Hindlimb muscle (tissue), 1 donor: ENCODE results near the gene APEH. TPM values are rescaled to one million over a fixed set of nuclear protein-coding genes. Genes with fewer than 3 reads are reported as not detected.
"Not testable (repeated sequence)": the region's sequence is repeated elsewhere in the genome, so short reads cannot be mapped to it uniquely, and the experiment has no call there.

ENCODE experiments used
- DNase-seq: peaks from one replicate; pipeline ENCODE4 v3.0.0-alpha.2; 2013
- polyA plus RNA-seq: library from polyadenylated mRNA; unstranded; fragments of 120-200 nt; gene quantifications from one replicate; pipeline ENCODE4 v1.2.1, GENCODE V29; 2013; ENCODE audit not compliant: insufficient read length

The APEH gene
- polyA plus RNA-seq, 1 donor, result 66.4 TPM

GRCh38 chr3:49670940-49671290 is 3.2 kb upstream of the APEH start:
- no peak for DNase-seq

- peak; percentile 61 for DNase-seq
Measured at GRCh38 chr3:49671291-49672288, 2.6 kb upstream of the APEH start.

GRCh38 chr3:49673121-49673714 is 933 bp upstream of the APEH start:
- DNase-seq, result no peak

GRCh38 chr3:49674497-49674983 is 389 bp downstream of the APEH start:
- no peak for DNase-seq

GRCh38 chr3:49675912-49676311 is 1.8 kb downstream of the APEH start:
- no peak for DNase-seq

- DNase-seq, result no peak
Measured at GRCh38 chr3:49680493-49681231, 6.5 kb downstream of the APEH start.

GRCh38 chr3:49681232-49681522 is 7.0 kb downstream of the APEH start:
- DNase-seq, result no peak

- no peak for DNase-seq
Measured at GRCh38 chr3:49681543-49681942, 7.4 kb downstream of the APEH start.

GRCh38 chr3:49683162-49683561 is 9.0 kb downstream of the APEH start:
- no peak for DNase-seq

GRCh38 chr3:49684453-49684852 is 10.3 kb downstream of the APEH start:
- DNase-seq, result not testable (repeated sequence)

- DNase-seq, result not testable (repeated sequence)
Measured at GRCh38 chr3:49685103-49685502, 11.0 kb downstream of the APEH start.

GRCh38 chr3:49685846-49686245 is 11.7 kb downstream of the APEH start:
- DNase-seq, result not testable (repeated sequence)

- not testable (repeated sequence) for DNase-seq
Measured at GRCh38 chr3:49686346-49686745, 12.2 kb downstream of the APEH start.

GRCh38 chr3:49686769-49687423 is 12.7 kb downstream of the APEH start:
- not testable (repeated sequence) for DNase-seq

GRCh38 chr3:49687424-49687795 is 13.3 kb downstream of the APEH start:
- not testable (repeated sequence) for DNase-seq

GRCh38 chr3:49688338-49689045 is 14.3 kb downstream of the APEH start:
- not testable (repeated sequence) for DNase-seq

- DNase-seq, result peak; percentile 95
Measured at GRCh38 chr3:49689046-49689907, 15.1 kb downstream of the APEH start, which contains the start of the genes MST1 and RNF123. Gene MST1 (minus strand): TSS chr3:49689474. CDS start chr3:49688691, 783 bp downstream. Gene RNF123 (plus strand): TSS chr3:49689557. CDS start chr3:49691166, 1,609 bp downstream.

- DNase-seq, result not testable (repeated sequence)
Measured at GRCh38 chr3:49689908-49690624, 15.9 kb downstream of the APEH start.

- DNase-seq, result not testable (repeated sequence)
Measured at GRCh38 chr3:49690856-49691255, 16.7 kb downstream of the APEH start.

- DNase-seq, result not testable (repeated sequence)
Measured at GRCh38 chr3:49691481-49691880, 17.3 kb downstream of the APEH start.
